NCI-H187 treated with DMSO at 0.1 percent for 48 hours (cell line): ENCODE measurements around the gene TSPAN32.

Experiments
- DNase-seq: peaks from one replicate; lab custom pipeline; 2025; lab: John Stamatoyannopoulos, UW

TSPAN32 gene

DNA sequence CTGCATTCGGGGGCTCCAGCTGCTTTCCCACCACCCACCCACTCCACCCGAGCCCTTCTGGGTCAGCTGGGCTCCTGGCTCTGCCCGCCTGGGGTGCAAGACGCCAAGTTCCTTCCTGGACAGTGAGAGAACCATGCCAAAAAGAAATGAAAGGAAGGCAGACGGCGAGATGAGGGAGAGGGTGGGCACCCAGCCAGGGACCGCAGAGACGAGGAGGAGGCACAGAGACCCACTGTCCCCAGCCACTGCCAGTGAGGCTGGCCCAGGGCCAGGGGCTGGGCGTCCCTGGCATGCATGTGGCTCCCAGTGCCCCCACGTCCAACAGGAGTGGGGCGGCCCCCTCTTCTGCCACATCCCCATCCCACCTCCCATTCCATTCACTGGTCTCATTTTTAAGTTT lies 64.5 kb downstream of the TSPAN32 start:
- no peak for DNase-seq

DNA sequence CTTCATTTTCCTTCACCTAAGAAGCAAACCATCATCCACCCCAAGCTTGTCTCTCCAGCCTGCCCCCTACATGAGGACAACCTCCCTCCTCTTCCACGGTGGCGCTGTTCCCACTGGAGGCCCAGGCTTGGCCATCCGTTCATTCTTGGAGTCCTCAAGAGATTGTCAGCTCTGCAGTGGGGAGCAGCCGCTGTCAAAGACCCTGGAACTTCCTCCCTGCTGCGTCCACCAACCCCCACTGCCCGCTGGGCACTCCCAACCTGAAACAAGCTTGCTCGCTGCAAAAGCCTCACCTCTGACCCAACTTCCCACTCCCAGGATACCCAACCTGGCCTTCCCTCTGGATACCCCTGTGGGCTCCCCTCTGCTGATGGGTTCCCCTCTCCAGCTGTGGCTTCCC lies 64.9 kb downstream of the TSPAN32 start:
- no peak for DNase-seq

DNA sequence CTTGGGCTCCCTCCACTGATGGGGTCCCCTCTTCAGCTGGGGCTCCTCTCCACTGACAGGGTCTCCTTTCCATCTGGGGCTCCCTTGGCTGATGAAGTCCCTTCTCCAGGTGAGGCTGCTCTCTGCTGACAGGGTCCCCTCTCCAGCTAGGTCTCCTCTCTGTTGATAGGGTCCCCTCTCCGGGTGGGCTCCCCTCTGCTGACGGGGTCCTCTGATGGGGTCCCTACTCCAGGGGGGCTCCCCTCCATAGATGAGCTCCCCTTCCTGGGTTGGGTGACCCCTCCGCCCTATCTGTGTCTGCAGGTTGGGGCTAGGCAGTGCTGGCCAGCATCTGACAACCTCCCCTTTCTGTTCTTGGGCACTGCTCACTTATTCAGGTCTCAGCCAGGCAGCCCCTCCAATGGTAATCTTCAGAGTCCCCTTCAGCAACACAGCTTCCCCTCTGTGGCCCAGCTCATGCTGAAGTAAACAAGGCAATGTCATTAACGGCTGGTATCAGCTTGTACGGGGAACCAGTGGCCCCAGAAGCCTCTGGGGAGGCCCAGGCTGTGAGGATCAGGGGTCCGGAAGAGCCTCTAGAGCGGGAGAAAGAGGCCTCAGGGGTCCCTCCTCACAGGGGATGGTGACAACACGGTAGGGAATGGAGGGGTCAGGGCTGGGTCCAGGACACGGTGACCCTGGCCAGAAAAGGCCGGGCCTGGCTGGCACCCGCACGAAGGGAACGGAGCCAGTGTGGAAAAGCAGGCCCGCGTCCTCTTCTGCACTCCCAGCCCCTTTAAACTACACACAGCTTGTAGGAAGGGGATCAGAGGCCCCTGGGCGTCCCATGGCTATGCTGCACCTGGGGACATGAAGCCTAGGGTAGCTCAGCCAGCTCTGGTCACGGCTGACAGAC lies 65.7 kb downstream of the TSPAN32 start:
- no peak for DNase-seq
